NCI-H2227 (cell line): ENCODE measurements around the gene ZIC5.
"Not testable (repeated sequence)": the region's sequence is repeated elsewhere in the genome, so short reads cannot be mapped to it uniquely, and the experiment has no call there.

Experiments used
- DNase-seq: peaks from one replicate; lab custom pipeline; 2025; ENCODE audit not compliant: unreplicated experiment; lab: John Stamatoyannopoulos, UW

ZIC5 gene

DNA sequence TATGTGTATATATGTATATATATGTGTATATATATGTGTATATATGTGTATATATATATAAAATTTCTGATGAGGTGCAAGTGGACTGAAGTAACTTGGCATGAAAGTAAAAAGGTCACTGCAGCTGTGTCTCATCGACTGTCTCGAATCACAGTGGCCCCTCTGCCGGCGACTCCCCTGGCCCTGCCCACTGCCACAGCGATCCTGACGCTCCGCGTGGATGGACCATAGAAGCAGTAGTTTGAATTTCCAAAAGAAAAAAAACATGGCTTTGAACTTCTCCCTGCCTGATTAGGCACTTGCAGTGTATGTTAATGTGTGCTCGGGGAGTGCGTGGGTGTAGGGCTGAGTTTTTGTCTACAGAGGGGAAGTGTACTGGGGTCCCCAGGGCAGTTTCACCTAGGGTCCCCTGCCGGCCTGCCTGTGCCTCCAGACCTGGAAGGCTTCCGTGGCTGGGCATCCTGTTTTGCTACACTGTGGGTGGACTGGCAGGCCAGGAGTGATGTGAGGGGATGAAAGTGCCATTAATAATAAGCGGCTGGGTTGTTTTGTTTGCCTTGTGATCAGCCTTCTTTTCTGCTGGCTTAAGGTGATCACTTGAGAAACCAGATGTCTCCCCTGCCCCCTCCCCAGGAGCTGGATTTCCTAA lies 10.8 kb downstream of the ZIC5 start:
- peak; percentile 50 for DNase-seq

DNA sequence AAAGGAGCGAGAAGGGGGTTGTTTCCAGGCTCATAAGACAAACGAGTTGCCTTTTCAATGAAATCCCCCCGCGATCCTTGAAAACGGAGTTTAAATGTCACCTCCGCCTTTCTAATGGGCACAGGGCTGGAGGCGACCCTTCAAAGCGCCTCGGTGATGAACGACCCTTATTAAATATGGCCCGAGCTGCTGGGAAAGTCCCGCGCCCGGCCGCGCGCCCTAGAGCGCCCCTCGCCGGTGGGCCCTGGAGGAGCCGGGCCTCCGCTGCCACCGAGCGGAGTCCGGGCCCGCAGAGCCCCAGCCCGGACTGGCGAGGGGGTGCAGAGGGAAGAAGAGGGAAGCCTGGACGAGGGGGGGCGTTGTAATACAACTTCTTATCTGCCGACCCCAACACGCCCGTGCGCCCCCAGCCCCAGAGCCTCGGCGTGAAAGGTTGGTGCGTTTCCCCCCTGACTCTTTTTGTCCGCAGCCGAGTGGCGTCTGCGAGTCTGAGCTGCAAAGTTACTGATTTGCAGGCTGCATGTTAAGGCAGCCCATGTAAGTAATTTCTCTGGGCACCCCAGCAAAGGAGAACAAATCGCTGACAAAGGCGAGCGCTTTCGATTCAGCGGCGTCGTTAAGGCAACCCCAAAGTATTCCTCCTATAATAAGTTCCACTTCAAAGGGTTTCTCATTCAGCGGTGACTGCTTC lies 11.9 kb downstream of the ZIC5 start:
- peak; percentile 49 for DNase-seq

DNA sequence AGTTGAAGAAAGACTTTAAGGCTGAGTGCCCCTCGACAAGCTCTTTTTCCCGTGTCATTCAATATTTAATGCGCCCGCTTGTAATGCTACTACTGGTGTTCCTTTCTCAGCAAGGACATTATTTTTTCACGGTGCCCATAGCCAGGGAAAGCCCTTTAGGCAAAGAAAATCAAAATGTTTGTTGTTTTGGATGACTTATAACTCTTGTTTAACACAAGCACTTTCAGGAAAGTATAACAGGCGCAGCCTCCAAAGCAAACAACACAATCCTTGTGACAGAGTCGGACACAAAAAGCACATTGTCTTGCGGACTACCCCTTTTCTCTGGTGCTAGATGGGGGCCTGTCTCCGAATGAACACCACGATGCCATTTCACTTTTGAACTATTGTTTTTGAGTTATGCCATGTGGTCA lies 12.4 kb downstream of the ZIC5 start:
- no peak for DNase-seq

DNA sequence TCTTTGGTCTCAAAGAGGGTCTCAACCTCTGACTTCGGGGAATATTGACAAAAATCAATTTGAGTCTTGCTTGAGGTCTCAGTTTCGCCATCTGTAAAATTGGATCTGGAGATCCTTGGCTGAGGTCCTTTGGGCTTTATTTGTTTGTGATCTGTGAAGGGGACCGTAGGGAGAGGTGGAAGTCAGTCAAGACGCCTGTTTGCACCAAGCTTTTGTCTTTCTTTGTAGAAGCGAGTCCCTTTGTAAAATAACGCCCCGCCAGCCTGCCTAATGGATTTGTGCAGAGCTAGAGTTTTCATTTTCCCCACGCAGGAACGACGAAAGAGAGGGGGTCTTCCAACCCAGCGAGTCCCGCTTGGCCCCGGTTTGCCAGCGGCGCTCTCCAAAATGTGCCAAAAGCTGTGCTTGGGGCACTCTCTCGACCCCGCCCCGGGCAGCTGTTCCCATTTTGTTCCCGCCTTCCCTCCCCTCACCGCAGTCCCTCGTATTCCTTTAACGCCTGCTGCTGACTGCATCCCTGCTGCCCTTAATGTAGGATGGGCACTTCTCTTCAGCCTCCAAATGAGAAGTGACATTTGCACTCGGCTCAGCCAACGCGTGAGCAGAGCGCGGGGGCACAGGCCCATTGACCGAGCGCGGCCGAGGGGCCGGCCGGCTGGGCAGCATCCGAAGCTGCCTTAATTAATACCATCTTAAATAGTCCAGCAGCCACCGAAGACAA lies 13.0 kb downstream of the ZIC5 start:
- no peak for DNase-seq

DNA sequence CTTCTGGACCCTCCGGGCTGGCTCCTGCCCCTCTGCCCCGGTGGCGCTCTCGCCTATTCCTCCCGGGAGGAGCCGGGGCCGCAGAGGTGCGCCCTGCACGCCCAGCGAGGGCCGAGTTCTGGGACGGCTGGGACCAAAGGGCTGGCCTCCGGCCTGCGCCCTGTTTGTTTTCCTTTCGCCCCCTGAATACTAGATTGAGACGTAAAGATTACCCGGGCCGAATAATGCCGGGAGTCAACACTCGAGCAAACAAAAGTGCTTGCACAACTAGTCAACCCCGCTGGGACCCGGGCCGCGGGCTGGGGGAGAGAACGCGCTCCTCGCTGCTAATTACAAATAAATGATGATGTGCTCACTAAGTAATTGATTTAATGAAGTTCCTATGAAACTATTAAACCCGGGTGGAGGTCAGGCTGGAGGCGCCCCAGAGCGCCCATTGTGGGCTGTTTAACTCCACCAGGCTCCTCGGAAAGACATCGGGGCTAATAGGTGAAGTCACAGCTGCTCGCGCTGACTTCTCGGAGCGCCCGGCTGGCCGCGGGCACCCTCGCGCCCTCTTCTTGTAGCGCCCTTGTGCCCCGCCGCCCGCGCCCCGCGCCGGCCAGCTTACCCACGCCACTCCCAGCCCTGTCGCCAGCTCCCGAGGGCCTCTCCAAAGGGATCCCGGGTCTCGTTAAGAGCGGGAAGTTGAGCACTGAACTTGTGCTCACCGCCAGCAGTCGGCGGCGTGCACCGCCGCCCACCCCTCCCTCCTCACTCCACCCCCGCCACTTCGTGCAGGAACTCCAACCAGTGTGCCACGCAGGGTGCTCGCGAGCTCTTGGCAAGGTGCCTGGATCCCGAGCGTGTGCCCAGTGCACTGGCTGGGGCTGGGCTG lies 14.9 kb downstream of the ZIC5 start:
- no peak for DNase-seq

DNA sequence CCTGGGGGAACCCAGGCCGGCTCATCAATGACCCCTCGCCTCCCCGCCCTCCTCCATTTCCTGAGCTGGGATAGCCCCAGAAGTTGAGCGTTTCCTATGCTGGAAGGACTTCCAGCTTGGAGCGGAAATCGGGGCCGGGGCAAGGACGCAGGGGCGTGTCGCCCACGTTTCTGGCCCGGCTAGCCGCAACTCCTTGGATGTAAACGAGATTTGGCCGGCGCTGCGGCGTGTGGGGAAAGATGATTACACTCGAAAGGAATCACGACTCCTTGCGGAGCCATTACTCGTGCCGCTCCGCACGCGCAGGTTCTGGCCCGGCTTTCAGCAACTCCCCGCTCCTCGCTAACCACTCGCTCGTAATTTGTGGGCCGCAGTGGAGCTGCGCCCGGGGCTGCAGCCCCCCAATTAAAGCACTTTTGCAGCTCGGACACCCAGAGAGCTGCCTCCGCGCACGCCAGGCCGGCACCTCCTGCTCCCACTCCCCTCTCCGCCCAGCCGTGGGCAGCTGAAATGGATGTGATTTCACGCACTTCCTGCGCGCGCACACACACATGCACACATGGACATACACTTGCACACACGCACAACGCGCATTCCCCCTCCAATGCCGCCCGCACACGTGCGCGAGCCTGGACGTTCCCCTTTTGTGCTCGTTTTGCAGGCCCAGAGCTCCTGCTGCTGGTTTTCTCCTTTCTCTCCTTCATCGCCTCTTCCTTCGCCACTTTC lies 15.7 kb downstream of the ZIC5 start:
- DNase-seq, result no peak

DNA sequence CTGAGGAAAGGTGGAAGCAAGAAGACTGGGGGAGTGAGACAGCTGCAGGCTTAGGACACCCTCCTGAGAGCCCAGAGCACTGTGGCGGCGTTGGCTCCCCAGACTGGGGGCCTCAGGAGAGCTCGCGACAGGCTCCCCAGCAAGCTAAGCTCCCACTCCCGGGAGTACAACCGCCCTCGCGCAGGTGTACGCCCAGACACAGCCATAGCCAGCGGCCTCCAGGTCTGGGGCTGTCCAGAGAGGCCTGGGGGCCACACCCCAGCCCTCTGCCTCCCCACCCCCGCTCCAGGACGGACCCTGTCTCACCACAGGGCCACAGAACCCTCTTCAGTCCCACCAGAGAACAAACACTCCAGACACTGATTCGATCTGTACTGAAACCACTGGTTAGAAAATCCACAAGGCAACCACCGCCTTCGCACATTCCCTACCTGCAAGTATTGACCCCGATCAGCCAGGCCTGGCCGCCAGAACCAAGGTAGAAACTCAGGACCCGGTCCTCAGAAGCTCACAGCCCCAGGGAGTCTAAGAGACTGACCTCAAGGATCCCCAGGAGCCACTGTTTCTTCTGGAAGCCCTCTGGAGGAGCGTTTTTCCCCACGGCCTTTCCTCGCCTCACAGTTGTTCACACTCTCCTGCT lies 16.3 kb downstream of the ZIC5 start:
- DNase-seq, result no peak

DNA sequence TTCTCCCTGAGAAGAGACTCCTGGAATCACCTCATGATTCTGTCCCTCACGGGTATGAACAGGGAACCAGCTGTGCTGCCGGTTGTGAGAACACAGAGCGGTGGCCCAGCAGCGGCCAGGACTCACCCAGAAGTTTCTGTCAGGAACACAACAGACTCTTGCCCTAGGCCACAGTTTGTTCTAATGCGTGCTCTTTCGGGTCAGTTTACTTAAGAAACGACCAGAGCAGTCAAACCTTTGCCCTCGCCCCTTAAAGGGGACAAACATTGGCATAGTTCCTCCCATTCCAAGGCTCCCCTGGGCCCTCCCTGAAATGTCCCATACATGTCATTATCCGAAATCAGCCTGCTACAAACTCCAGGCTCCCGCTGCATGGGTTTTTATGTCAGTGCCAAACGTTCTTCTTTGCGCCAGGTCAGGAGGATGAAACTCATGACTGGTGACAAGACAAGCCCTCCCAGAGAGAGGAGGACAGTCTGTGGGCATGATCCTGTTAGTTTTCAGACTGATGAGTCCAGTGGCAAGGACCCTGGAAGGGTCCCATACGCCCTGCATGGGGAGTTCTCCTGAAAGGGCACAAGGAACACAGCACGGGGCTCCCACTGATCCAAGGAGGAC lies 18.3 kb downstream of the ZIC5 start:
- DNase-seq, result no peak

DNA sequence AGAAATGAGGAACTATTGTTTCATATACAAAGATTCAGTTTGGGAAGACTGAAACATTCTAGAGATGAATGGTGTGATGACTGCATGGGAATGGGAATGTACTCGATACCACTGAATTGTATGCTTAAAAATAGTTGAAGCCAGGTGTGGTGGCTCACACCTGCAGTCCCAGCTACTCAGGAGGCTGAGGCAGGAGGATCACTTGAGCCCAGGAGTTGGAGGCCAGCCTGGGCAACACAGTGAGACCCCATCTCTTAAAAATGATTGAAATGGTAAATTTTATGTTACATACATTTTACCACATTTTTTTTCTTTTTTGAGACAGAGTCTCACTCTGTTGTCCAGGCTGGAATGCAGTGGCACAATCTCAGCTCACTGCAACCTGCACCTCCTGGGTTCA lies 19.9 kb downstream of the ZIC5 start:
- not testable (repeated sequence) for DNase-seq

DNA sequence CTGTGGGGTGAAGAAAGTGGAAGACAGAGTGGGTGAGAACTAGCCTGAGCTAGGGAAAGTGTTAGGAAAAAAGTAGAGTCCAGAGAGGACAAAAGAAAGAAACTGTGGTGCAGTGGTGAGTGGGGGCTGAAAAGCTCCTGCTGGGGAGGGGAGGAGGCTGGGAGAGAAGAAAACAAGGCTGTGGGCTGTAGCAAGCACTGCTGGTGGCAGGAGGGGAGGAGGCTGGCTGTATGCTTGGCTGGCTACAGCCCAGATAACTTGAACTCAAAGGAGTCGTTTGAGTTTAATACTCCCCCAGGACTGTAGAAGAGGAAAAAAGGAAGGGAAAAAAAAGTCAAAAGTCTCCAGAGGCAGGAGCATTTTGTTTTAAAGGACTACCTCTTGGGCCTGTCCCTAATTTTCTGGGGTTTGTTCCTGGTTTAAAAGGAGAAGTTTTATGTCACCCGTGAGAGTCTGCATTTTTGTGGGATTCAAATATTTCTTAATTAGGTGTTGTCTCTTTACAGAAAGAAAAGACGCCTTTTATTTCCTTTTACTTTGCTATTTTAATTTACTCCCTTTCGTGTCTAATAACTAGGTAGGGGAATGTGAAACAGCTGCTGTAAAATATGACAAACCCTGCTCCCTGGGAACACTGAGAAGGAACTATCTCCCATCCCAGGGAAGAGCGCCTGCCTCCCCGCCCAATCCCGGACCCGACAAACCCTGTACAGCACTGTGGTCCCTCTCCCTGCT lies 21.7 kb downstream of the ZIC5 start:
- peak; percentile 31 for DNase-seq

DNA sequence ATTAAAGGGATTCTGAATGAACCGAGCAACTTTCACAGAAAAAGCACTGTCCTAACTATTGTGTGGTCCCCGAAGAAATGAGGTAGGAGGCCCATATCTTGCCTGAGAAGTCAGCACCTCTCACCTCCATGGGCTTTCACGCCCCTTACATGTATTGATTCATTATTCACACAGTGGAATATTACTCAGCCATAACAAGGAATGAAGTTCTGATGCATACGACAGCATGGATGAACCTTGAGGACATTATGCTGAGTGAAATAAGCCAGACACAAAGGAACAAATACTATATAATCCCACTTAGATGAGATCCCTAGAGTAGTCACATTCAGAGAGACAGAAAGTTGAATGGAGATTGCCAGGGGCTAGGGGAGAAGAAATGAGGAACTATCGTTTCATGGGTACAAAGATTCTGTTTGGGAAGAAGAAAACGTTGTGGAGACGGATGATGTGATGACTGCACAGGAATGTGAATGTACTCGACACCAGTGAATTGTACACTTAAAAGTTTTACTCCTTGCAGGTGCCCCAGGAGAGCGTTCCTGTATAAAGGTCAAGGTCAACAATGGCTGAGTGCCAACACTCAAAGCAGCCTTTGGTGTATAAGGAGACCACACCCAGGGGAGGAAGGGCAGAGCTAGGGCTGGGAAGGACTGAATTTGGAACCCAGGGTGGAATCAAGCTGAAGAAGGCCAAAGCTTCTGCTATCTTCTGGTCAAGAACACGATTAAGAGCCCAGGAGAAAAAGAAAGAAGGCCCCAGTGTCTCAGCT lies 22.5 kb downstream of the ZIC5 start:
- no peak for DNase-seq

DNA sequence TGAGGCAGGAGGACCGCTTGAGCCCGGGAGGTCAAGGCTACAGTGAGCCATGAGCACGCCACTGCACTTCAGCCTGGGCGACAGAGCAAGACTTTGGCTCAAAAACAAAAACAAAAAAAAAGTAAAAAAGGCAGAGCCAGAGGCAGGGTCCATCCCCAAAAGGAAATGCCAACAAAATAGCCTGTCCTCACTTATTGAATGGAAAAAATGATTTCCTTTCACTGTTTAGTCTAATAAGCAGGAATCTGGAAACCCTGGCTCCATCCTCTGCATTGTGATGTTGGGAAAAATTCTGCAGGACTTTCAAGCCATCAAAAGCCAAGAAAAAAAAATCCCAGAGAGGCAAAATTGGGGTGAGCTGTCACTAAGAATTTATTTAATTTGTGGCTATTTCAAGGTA lies 23.2 kb downstream of the ZIC5 start:
- no peak for DNase-seq

DNA sequence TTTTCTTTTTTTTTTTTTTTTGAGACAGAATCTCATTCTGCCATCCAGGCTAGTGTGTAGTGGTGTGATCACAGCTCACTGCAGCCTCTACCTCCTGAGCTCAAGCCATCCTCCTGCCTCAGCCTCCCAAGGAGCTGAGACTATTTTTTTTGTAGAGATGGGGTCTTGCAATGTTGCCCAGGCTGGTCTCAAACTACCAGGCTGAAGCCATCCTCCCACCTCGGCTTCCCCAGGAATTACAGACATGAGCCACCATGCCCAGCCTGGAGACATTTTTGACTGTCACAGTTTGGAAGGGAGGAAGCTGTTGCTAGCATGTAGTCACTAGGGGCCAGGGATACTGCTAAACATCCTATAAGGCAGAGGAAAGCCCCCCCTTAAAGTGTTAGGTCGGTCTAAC lies 23.9 kb downstream of the ZIC5 start:
- DNase-seq, result no peak

DNA sequence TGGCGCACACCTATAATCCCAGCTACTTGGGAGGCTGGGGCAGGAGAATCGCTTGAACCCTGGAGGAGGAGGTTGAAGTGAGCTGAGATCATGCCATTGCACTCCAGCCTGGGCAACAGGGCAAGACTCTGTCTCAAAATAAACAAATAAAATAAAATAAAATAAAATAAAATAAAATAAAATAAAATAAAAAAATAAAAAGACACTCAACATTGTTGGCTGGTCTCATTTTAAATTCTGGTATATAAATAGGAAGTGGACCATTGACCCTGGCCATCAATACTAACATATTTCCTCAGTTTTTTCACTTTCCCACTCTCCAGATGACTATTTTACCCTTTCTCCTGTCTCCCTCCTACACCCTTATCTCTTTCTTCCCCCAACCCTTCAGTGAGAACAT lies 26.1 kb downstream of the ZIC5 start:
- not testable (repeated sequence) for DNase-seq

DNA sequence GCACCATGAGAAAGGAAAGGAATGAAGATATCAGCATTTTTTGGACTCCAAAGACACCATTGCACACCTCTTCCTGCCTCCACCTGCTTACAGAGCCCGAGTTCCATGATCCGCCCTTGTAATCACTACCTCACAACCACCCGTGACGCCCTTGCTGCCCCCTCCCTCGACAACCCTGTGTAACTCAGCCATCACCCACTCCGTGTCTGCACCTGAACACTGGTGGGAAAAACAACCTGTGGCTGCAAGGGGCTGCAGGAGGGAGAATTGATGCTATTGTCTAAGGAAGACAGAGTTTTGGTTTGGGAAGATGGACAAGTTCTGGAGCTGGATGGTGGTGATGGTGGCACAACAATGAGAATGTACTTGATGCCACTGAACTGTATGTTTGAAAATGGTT lies 27.0 kb downstream of the ZIC5 start:
- no peak for DNase-seq

DNA sequence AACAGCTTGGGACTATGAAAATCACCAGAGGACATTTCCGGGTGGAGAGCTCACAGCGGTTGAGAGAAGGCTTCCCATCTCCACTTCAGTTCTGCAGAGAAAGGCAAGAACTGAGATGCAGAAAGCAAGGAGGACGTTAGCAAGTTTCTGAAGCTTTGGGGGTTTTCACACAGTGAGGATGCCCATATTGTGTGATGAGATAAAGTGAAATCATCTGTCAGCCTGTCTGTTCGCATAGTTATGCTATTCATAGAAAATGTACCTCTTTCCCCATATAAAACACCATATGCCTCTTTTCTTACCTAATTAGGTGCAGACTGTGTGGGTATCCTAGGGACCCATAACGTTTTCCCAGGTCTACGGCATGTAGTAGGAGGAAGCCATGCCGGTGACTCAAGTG lies 27.5 kb downstream of the ZIC5 start:
- DNase-seq, result no peak

DNA sequence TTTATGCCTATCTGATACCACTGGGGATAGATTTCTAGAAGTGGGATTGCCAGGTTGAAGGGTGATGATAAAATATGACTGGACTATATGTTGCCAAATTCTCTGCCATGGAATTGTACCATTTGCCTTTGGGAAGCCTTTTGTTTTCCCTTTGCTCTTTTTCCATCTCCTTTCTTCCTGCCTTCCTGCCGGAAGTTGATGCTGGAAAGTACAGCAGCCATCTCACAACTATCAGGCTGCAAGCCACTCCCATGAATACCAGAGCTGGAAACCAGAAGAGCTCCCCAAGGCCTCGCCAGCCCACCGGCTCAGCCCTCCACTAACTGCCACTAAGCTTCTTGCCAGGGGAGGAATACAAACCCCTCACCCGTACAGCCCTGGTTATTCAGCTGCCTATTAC lies 29.7 kb downstream of the ZIC5 start:
- no peak for DNase-seq

DNA sequence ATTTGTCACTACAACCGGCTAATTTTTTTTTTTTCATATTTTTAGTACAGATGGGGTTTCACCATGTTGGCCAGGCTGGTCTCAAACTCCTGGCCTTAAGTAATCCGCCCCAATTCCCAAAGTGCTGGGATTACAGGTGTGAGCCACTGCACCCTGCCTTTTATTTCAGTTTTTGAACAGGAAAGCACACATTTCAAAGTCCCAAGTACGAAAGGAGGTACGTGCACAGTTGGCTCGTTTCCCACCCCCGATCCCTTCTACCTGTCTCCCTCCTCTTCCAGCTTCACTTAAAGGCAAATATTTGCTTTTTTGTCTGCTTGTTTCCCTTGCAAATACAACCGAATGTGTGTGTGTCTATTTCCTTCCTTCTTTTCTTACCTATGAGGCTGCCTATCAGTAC lies 30.5 kb downstream of the ZIC5 start:
- no peak for DNase-seq
